K562 (cell line): ENCODE data around the gene SARS1. TPM values are rescaled to one million over a fixed set of nuclear protein-coding genes. Genes with fewer than 3 reads are reported as not detected.

ENCODE experiments used
- ARID1B ChIP-seq: fragments of 450-650 bp; IDR thresholded peaks from 2 replicates; pipeline ENCODE4 v1.6.1; 2016; ENCODE audit warnings: antibody characterized with exemption, mild to moderate bottlenecking, inconsistent platforms
- BACH1 ChIP-seq: fragments of 200-800 bp; sonication (Bioruptor generic); IDR thresholded peaks from 2 replicates; pipeline ENCODE4 v1.6.1; 2016; ENCODE audit warnings: missing genetic modification characterization, missing compliant biosample characterization
- CEBPG ChIP-seq, 3 experiments: fragments of 200-800 bp in 1 of 3; sonication (Bioruptor generic) in 1 of 3; sonication (generic) in 1 of 3; formaldehyde crosslinking in 1 of 3; IDR thresholded peaks in 2 of 3; conservative IDR thresholded peaks in 1 of 3; 2 replicates each; pipeline versions ENCODE4 v1.6.1 to v1.8.0; 2016 to 2022; ENCODE audit warnings: missing compliant biosample characterization in 2 of 3, missing genetic modification characterization in 2 of 3, mild to moderate bottlenecking in 1 of 3, missing genetic modification reagents in 1 of 3
- ETS1 ChIP-seq: conservative IDR thresholded peaks from 2 replicates; pipeline ENCODE4 v1.6.1; 2011; ENCODE audit warnings: low read depth, mild to moderate bottlenecking, low read length; ENCODE audit not compliant: control insufficient read depth
- ETS2 ChIP-seq: IDR thresholded peaks from 2 replicates; pipeline ENCODE4 v1.6.1; 2016; ENCODE audit warnings: borderline replicate concordance, missing genetic modification characterization, mild to moderate bottlenecking, moderate library complexity, missing compliant biosample characterization; ENCODE audit not compliant: poor library complexity, severe bottlenecking
- NEUROD1 ChIP-seq: fragments of 150-350 bp; IDR thresholded peaks from 2 replicates; pipeline ENCODE4 v1.6.1; 2014; ENCODE audit warnings: borderline replicate concordance, low read length, low read depth; ENCODE audit not compliant: partially characterized antibody
- NFIC ChIP-seq: fragments of 450-650 bp; IDR thresholded peaks from 2 replicates; pipeline ENCODE4 v1.6.1; 2017; ENCODE audit warnings: mild to moderate bottlenecking, inconsistent platforms
- NR1H2 ChIP-seq: sonication (generic); formaldehyde crosslinking; IDR thresholded peaks from 2 replicates; pipeline ENCODE4 v1.4.0; 2020; ENCODE audit warnings: mild to moderate bottlenecking, missing genetic modification reagents
- RBM15 ChIP-seq: fragments of 200-400 bp; formaldehyde crosslinking; IDR thresholded peaks from 2 replicates; pipeline ENCODE4 v1.6.1; 2018; ENCODE audit warnings: mild to moderate bottlenecking, low read length, moderate library complexity; ENCODE audit not compliant: insufficient read depth
- SAP30 ChIP-seq: fragments of 200-600 bp; sonication (generic); IDR thresholded peaks from 2 replicates; pipeline ENCODE4 v1.6.1; 2012; ENCODE audit warnings: borderline replicate concordance, low read depth, mild to moderate bottlenecking, moderate library complexity, low read length, control low read depth, inconsistent platforms; ENCODE audit not compliant: insufficient read depth, poor library complexity, severe bottlenecking
- SETDB1 ChIP-seq: IDR thresholded peaks from one replicate; pipeline ENCODE4 v1.6.1; 2012; ENCODE audit warnings: low read length, control low read depth, inconsistent platforms
- SFPQ ChIP-seq: fragments of 200-400 bp; formaldehyde crosslinking; IDR thresholded peaks from 2 replicates; pipeline ENCODE4 v1.6.1; 2017; ENCODE audit warnings: mild to moderate bottlenecking, low read depth, low read length, moderate library complexity
- SMAD2 ChIP-seq: fragments of 150-350 bp; IDR thresholded peaks from 2 replicates; pipeline ENCODE4 v1.6.1; 2014; ENCODE audit warnings: low read depth, mild to moderate bottlenecking, low read length
- TFAM ChIP-seq: fragments of 250-450 bp; sonication (Bioruptor Pico); conservative IDR thresholded peaks from 2 replicates; pipeline ENCODE4 v1.5.0; 2021; ENCODE audit warnings: mild to moderate bottlenecking, moderate library complexity
- THRA ChIP-seq: fragments of 450-650 bp; IDR thresholded peaks from 2 replicates; pipeline ENCODE4 v1.6.1; 2017; ENCODE audit warnings: mild to moderate bottlenecking, moderate library complexity
- THRAP3 ChIP-seq: fragments of 450-650 bp; IDR thresholded peaks from 2 replicates; pipeline ENCODE4 v1.6.1; 2016; ENCODE audit warnings: mild to moderate bottlenecking, inconsistent platforms, borderline replicate concordance
- TRIM24 ChIP-seq, 2 experiments: fragments of 450-650 bp; IDR thresholded peaks; 2 replicates each; pipeline ENCODE4 v1.6.1; 2016
- ZKSCAN1 ChIP-seq: fragments of 150-350 bp; IDR thresholded peaks from 2 replicates; pipeline ENCODE4 v1.6.1; 2016; ENCODE audit warnings: low read depth, low read length
- ZNF134 ChIP-seq: fragments of 250-450 bp; sonication (Bioruptor Pico); conservative IDR thresholded peaks from 2 replicates; pipeline ENCODE4 v1.4.0; 2020
- ZNF764 ChIP-seq: fragments of 250-450 bp; sonication (Bioruptor Pico); IDR thresholded peaks from 2 replicates; pipeline ENCODE4 v1.4.0; 2020; ENCODE audit warnings: low read depth, mild to moderate bottlenecking, moderate library complexity
- ZNF780A ChIP-seq: fragments of 250-450 bp; sonication (Bioruptor Pico); IDR thresholded peaks from 2 replicates; pipeline ENCODE4 v1.5.0; 2021; ENCODE audit warnings: mild to moderate bottlenecking
- polyA plus RNA-seq, 8 experiments: library from polyadenylated mRNA; depleted of rRNA in 4 of 8; stranded (reverse) in 5 of 8; unstranded in 3 of 8; fragments of >200 nt; fragmentation: Nextera tagmentation in 2 of 8; fragmentation: Illumina TruSeq in 1 of 8; extraction: Ambion mirVana in 2 of 8; extraction: Trizol in 1 of 8; gene quantifications; 2 replicates each; pipeline versions ENCODE4 v1.2.1 to v1.2.3, GENCODE V29; 2011 to 2014; ENCODE audit warnings: inconsistent platforms in 1 of 8, missing spikeins in 1 of 8
- total RNA-seq, 7 experiments: library from RNA; depleted of rRNA in 6 of 7; stranded (reverse); fragments of >200 nt in 6 of 7; fragmentation: Illumina TruSeq in 2 of 7; extraction: Trizol in 2 of 7; gene quantifications; 2 replicates each; pipeline versions ENCODE4 v1.2.1 to v1.2.3, GENCODE V29; 2011 to 2021; ENCODE audit warnings: low replicate concordance in 1 of 7

Gene SARS1
- total and polyA plus RNA-seq, 9 of the 15 experiments (the other 6 are each of a cell fraction or from before 2014, with no cell fraction given), result 221 to 623 (median 254) TPM

DNA sequence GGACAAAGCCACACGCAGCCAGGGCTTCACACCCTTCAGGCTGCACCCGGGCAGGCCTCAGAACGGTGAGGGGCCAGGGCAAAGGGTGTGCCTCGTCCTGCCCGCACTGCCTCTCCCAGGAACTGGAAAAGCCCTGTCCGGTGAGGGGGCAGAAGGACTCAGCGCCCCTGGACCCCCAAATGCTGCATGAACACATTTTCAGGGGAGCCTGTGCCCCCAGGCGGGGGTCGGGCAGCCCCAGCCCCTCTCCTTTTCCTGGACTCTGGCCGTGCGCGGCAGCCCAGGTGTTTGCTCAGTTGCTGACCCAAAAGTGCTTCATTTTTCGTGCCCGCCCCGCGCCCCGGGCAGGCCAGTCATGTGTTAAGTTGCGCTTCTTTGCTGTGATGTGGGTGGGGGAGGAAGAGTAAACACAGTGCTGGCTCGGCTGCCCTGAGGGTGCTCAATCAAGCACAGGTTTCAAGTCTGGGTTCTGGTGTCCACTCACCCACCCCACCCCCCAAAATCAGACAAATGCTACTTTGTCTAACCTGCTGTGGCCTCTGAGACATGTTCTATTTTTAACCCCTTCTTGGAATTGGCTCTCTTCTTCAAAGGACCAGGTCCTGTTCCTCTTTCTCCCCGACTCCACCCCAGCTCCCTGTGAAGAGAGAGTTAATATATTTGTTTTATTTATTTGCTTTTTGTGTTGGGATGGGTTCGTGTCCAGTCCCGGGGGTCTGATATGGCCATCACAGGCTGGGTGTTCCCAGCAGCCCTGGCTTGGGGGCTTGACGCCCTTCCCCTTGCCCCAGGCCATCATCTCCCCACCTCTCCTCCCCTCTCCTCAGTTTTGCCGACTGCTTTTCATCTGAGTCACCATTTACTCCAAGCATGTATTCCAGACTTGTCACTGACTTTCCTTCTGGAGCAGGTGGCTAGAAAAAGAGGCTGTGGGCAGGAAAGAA, 61.1 kb downstream of the SARS1 start (continued):
- TF ChIP-seq SFPQ (no peak), NFIC (no peak), ZNF764 (CRISPR knock-in tag) (no peak), ARID1B (peak; percentile 60), SAP30 (no peak), CEBPG (CRISPR knock-in tag; IDR thresholded peaks at IDR 0.05) (no peak), CEBPG (tag; conservative IDR thresholded peaks at IDR 0.05 in 1 of 2, IDR thresholded peaks at IDR 0.05 in 1 of 2) (no peak), TRIM24 (IDR thresholded peaks at IDR 0.05) (peak in 1 of 2 experiments; percentile 43; a peak in 1 of 4 replicates), ETS2 (tag) (no peak), SMAD2 (no peak), ZNF134 (CRISPR knock-in tag) (no peak), RBM15 (no peak), ETS1 (no peak), TFAM (no peak), THRAP3 (no peak), ZNF780A (CRISPR knock-in tag) (no peak), BACH1 (tag) (no peak), SETDB1 (no peak), NEUROD1 (no peak), THRA (no peak), ZKSCAN1 (no peak), NR1H2 (CRISPR knock-in tag) (no peak)
